ENCODE measurements around the gene GSDME.
"Not testable (repeated sequence)": the region's sequence is repeated elsewhere in the genome, so short reads cannot be mapped to it uniquely, and the experiment has no call there.

Gene GSDME

GRCh38 chr7:24741679-24742505 lies 15.4 kb downstream of the GSDME start:
- H3K4me1 ChIP-seq (ENCODE audit: insufficient read depth, low read length), result no peaks in the 10 kb centered on the region
- H3K36me3 ChIP-seq (ENCODE audit: insufficient read depth, low read length), result no peaks in the 10 kb centered on the region; the same call in 1 of the 2 replicates
- peaks cover 5% of the 10 kb centered on the region; the same call in 1 of the 2 replicates for H3K9me3 ChIP-seq (ENCODE audit: control insufficient read depth, insufficient read depth, low read length)
- H3K9ac ChIP-seq (ENCODE audit: low read depth, low read length), result no peak overlapping the region

- Histone ChIP-seq H3K4me1 (ENCODE audit: insufficient read depth, low read length) (no peaks in the 10 kb centered on the region), H3K9ac (ENCODE audit: low read depth, low read length) (no peak overlapping the region), H3K9me3 (ENCODE audit: control insufficient read depth, insufficient read depth, low read length) (peaks cover 5% of the 10 kb centered on the region; the same call in 1 of the 2 replicates), H3K36me3 (ENCODE audit: insufficient read depth, low read length) (no peaks in the 10 kb centered on the region; the same call in 1 of the 2 replicates)
Observed at GRCh38 chr7:24740871-24741270, 16.4 kb downstream of the GSDME start.

DNA sequence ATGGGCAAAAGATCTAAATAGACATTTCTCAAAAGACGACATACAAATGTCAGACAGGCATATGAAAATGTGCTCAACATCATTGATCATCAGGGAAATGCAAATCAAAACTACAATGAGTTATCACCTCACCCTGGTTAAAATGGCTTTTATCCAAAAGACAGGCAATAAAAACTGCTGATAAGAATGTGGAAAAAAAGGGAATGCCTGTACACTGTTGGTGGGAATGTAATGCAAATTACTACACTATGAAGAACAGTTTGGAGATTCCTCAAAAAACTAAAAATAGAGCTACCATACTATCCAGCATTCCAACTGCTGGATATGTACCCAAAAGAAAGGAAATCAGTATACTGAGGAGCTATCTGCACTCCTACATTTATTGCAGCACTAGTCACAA lies 18.0 kb downstream of the GSDME start:
- peaks cover 5% of the 10 kb centered on the region; the same call in 1 of the 2 replicates for H3K9me3 ChIP-seq (ENCODE audit: control insufficient read depth, insufficient read depth, low read length)
- no peaks in the 10 kb centered on the region; the same call in 1 of the 2 replicates for H3K36me3 ChIP-seq (ENCODE audit: insufficient read depth, low read length)
- no peaks in the 10 kb centered on the region for H3K4me1 ChIP-seq (ENCODE audit: insufficient read depth, low read length)
- H3K9ac ChIP-seq (ENCODE audit: low read depth, low read length), result no peak overlapping the region

DNA sequence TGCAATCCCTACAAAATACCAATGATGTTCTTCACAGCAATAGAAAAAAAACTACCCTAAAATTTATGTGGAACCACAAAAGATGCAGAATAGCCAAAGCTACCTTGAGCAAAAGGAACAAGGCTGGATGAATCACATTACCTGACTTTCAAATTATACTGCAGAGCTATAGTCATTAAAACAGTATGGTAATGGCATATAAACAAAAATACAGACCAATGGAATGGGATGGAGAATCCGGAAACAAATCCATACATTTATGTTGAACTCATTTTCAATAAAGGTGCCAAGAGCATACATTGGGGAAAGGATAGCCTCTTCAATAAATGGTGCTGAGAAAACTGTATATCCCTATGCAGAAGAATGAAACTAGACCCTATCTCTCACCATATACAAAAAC lies 18.7 kb downstream of the GSDME start:
- Histone ChIP-seq H3K9ac (ENCODE audit: low read depth, low read length) (no peak overlapping the region), H3K36me3 (ENCODE audit: insufficient read depth, low read length) (no peaks in the 10 kb centered on the region; the same call in 1 of the 2 replicates), H3K9me3 (ENCODE audit: control insufficient read depth, insufficient read depth, low read length) (peaks cover 5% of the 10 kb centered on the region; the same call in 1 of the 2 replicates), H3K4me1 (ENCODE audit: insufficient read depth, low read length) (no peaks in the 10 kb centered on the region)

DNA sequence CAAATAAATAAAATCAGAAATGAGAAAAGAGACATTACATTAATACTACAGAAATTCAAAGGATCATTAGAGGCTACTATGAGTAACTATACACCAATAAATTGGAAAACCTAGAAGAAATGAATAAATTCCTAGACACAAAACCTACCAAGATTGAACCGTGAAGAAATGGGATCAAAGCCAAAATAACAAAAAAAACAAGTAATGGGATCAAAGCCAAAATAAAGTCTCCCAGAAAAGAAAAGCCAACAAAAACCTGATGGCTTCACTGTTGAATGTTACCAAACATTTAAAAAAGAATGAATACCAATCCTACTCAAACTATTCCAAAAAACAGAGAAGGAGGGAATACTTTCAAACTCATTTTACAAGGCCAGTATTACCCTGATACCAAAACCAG lies 20.0 kb downstream of the GSDME start:
- no peak overlapping the region for H3K9ac ChIP-seq (ENCODE audit: low read depth, low read length)
- no peaks in the 10 kb centered on the region for H3K4me1 ChIP-seq (ENCODE audit: insufficient read depth, low read length)
- no peaks in the 10 kb centered on the region; the same call in 1 of the 2 replicates for H3K36me3 ChIP-seq (ENCODE audit: insufficient read depth, low read length)
- peaks cover 5% of the 10 kb centered on the region; the same call in 1 of the 2 replicates for H3K9me3 ChIP-seq (ENCODE audit: control insufficient read depth, insufficient read depth, low read length)

- H3K4me1 ChIP-seq (ENCODE audit: insufficient read depth, low read length); H3K9me3 ChIP-seq (ENCODE audit: control insufficient read depth, insufficient read depth, low read length); H3K9ac ChIP-seq (ENCODE audit: low read depth, low read length); H3K36me3 ChIP-seq (ENCODE audit: insufficient read depth, low read length): not testable (repeated sequence)
Observed at GRCh38 chr7:24735594-24735993, 21.7 kb downstream of the GSDME start.

DNA sequence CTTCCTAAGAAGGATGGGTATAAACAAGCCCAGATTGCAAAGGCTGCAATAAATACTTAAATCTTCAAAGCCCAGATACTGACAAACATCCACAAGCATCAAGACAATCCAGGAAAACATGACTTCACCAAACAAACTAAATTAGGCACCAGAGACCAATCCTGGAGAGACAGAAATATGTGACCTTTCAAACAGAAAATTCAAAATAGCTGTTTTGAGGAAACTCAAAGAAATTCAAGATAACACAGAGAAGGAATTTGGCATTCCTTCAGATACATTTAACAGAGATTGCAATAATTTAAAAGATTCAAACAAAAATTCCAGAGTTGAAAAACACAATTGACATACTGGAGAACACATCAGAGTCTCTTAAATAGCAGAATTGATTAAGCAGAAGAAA lies 23.0 kb downstream of the GSDME start:
- H3K9me3 ChIP-seq (ENCODE audit: control insufficient read depth, insufficient read depth, low read length), result peaks cover 5% of the 10 kb centered on the region; the same call in 1 of the 2 replicates
- no peak overlapping the region for H3K9ac ChIP-seq (ENCODE audit: low read depth, low read length)
- no peaks in the 10 kb centered on the region for H3K4me1 ChIP-seq (ENCODE audit: insufficient read depth, low read length)

GRCh38 chr7:24733414-24734060 lies 23.7 kb downstream of the GSDME start:
- Histone ChIP-seq H3K9ac (ENCODE audit: low read depth, low read length) (no peak overlapping the region), H3K36me3 (ENCODE audit: insufficient read depth, low read length) (no peaks in the 10 kb centered on the region), H3K9me3 (ENCODE audit: control insufficient read depth, insufficient read depth, low read length) (peaks cover 1% of the 10 kb centered on the region; the same call in 1 of the 2 replicates), H3K4me1 (ENCODE audit: insufficient read depth, low read length) (no peaks in the 10 kb centered on the region)

More for the DNA sequence above, 23.0 kb downstream of the GSDME start:
- no peaks in the 10 kb centered on the region for H3K36me3 ChIP-seq (ENCODE audit: insufficient read depth, low read length)

- no peaks in the 10 kb centered on the region; the same call in 1 of the 2 replicates for H3K9me3 ChIP-seq (ENCODE audit: control insufficient read depth, insufficient read depth, low read length)
- no peak overlapping the region for H3K9ac ChIP-seq (ENCODE audit: low read depth, low read length)
- H3K36me3 ChIP-seq (ENCODE audit: insufficient read depth, low read length), result no peaks in the 10 kb centered on the region
- H3K4me1 ChIP-seq (ENCODE audit: insufficient read depth, low read length), result 0 out of 2 replicates have a peak, but pooled peaks cover under 1% of the 10 kb centered on the region
Observed at GRCh38 chr7:24732646-24733413, 24.4 kb downstream of the GSDME start.

GRCh38 chr7:24731313-24731712 lies 26.0 kb downstream of the GSDME start:
- Histone ChIP-seq H3K9me3 (ENCODE audit: control insufficient read depth, insufficient read depth, low read length) (no peaks in the 10 kb centered on the region; the same call in 1 of the 2 replicates), H3K36me3 (ENCODE audit: insufficient read depth, low read length) (no peaks in the 10 kb centered on the region), H3K4me1 (ENCODE audit: insufficient read depth, low read length) (peaks cover 11% of the 10 kb centered on the region), H3K9ac (ENCODE audit: low read depth, low read length) (no peak overlapping the region)

GRCh38 chr7:24730018-24730369 lies 27.3 kb downstream of the GSDME start:
- H3K9ac ChIP-seq (ENCODE audit: low read depth, low read length), result no peak overlapping the region
- H3K9me3 ChIP-seq (ENCODE audit: control insufficient read depth, insufficient read depth, low read length), result no peaks in the 10 kb centered on the region; the same call in 1 of the 2 replicates
- H3K36me3 ChIP-seq (ENCODE audit: insufficient read depth, low read length), result no peaks in the 10 kb centered on the region
- H3K4me1 ChIP-seq (ENCODE audit: insufficient read depth, low read length), result peaks cover 20% of the 10 kb centered on the region

- Histone ChIP-seq H3K9ac (ENCODE audit: low read depth, low read length) (no peak overlapping the region), H3K4me1 (ENCODE audit: insufficient read depth, low read length) (peaks cover 24% of the 10 kb centered on the region), H3K9me3 (ENCODE audit: control insufficient read depth, insufficient read depth, low read length) (peaks cover 2% of the 10 kb centered on the region; the same call in 1 of the 2 replicates), H3K36me3 (ENCODE audit: insufficient read depth, low read length) (no peaks in the 10 kb centered on the region)
Observed at GRCh38 chr7:24729365-24730017, 27.8 kb downstream of the GSDME start.

DNA sequence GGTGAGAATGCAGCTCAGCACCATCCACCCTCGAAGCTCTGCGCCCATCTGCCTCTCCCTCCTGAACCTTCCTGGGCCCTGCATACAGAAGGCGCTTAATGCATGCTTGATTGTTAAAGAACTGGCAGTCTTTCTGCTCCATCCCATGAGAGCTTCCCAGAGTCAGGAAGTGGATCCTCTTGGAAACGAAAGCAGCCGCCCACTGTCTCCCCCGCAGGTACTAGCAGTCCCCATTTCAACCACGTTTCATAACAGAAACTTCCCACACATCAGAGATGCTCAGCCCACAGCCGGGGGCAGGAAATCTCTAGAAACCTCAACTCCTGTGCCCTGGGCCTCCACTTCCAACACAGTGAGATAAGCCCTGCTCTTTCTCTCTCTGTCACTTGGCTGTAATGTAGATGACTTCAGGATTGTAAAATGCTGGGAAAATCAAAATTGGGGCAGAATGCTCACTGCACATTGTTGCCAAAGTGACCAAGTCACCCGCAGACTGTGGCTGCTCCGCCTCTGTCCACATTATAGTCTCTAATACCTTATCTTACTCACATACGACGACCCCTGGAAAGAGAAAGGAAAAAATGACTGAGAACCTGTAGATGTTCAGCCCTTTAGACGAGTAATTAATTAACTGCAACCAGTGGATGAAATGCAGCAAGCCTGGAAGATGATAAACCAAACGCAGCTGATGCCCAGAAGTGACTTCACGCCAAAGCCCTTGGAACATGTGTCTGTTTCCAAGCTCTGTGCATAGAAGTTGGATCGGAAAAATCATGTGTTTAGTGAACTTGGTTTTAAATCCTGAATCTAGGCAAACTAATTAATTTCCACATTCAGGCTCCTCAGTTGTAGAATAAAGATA lies 28.5 kb downstream of the GSDME start:
- no peaks in the 10 kb centered on the region for H3K36me3 ChIP-seq (ENCODE audit: insufficient read depth, low read length)
- H3K9ac ChIP-seq (ENCODE audit: low read depth, low read length), result no peak overlapping the region
- H3K9me3 ChIP-seq (ENCODE audit: control insufficient read depth, insufficient read depth, low read length), result peaks cover 2% of the 10 kb centered on the region; the same call in 1 of the 2 replicates
- H3K4me1 ChIP-seq (ENCODE audit: insufficient read depth, low read length), result peaks cover 24% of the 10 kb centered on the region
